ENCODE results near the gene LRRC7. TPM values are rescaled to one million over a fixed set of nuclear protein-coding genes. Genes with fewer than 3 reads are reported as not detected.

The LRRC7 gene
- total and polyA plus RNA-seq, 8 donors: 0.12 to 2.2 (median 0.90) TPM

DNA sequence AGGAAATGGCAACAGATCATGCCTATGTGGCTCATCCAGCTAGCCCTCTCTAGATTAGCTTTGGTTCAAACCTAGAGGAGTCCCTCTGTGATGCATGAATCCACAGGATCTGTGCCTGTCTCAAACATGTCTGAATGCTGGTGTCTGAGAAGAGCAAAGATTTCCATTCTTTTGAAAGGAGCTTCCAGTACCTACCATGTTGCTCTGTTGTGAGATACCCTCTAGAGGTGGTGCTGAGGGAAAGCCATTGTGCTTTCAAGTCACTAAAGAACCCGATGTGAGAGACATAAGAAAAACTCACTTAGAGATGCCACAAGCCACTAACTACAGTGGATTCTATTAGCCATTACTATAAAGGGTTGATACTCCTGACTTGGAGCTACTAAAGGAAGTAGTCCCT is 534.1 kb downstream of the LRRC7 start:
- Histone ChIP-seq H3K9me3 (no peaks in the 10 kb centered on the region), H3K27me3 (no peaks in the 10 kb centered on the region), H3K27ac (no peak overlapping the region), H3K4me3 (no peak overlapping the region), H3K36me3 (no peaks in the 10 kb centered on the region), H3K4me1 (no peaks in the 10 kb centered on the region)
- DNase-seq (no peak), ATAC-seq (no peak), FAIRE-seq (no peak)
- intact Hi-C loops (cut with DNase I): no loop called here
- 54 to 86% methylated on average over 1 of the region's 1 CpG for WGBS, 2 donors
- TF ChIP-seq, protein P1, sequence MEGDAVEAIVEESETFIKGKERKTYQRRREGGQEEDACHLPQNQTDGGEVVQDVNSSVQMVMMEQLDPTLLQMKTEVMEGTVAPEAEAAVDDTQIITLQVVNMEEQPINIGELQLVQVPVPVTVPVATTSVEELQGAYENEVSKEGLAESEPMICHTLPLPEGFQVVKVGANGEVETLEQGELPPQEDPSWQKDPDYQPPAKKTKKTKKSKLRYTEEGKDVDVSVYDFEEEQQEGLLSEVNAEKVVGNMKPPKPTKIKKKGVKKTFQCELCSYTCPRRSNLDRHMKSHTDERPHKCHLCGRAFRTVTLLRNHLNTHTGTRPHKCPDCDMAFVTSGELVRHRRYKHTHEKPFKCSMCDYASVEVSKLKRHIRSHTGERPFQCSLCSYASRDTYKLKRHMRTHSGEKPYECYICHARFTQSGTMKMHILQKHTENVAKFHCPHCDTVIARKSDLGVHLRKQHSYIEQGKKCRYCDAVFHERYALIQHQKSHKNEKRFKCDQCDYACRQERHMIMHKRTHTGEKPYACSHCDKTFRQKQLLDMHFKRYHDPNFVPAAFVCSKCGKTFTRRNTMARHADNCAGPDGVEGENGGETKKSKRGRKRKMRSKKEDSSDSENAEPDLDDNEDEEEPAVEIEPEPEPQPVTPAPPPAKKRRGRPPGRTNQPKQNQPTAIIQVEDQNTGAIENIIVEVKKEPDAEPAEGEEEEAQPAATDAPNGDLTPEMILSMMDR (IDR thresholded peaks at IDR 0.05): no peak

DNA sequence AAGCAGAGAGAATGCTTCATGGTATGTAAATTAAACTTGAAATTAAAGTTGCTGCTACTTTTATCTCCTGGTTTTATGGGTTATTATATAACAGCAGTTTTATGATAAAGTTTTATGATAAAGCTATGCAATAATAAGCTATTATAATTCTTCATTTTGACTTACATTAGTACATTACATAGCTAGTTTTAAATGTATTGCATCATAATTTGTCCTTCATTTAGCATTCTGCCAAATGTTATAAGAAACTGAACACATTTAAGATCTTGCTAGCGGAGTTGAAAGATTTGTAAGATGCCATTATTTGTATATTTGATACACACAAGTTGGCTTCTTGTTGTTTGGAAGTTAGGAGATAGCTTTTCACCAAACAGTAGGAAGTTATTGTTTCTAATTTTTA is 536.0 kb downstream of the LRRC7 start:
- no peak for DNase-seq
- no peak for ATAC-seq
- intact Hi-C loops (cut with DNase I): no loop called here
- Histone ChIP-seq H3K4me3 (no peak overlapping the region), H3K4me1 (no peaks in the 10 kb centered on the region), H3K36me3 (no peaks in the 10 kb centered on the region), H3K27ac (no peak overlapping the region), H3K27me3 (no peaks in the 10 kb centered on the region), H3K9me3 (no peaks in the 10 kb centered on the region)
- TF ChIP-seq, protein P1 (IDR thresholded peaks at IDR 0.05): no peak
- FAIRE-seq: no peak
- WGBS, 2 donors: 84 to 89% methylated on average over 1 of the region's 1 CpG

DNA sequence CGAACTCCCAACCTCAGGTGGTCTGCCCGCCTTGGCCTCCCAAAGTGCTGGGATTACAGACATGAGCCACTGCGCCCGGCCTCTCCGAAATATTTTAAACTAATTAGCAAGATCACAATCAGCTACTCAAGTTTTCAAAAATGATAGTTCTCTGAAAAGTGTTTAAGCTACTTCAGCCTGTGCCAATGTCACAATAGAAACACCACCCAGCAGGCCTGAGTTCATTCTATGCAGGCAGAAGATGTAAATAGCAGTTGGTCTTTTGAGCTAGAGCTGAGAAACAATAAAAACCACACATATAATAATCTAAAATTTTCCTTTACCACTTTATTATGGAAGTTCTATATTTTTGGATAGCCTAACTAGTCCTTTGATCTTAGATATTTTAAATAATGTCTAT is 541.5 kb downstream of the LRRC7 start:
- intact Hi-C loops (cut with DNase I): no loop called here
- WGBS, 2 donors: 89 to 92% methylated on average over 5 of the region's 5 CpGs
- TF ChIP-seq, protein P1 (IDR thresholded peaks at IDR 0.05): no peak

DNA sequence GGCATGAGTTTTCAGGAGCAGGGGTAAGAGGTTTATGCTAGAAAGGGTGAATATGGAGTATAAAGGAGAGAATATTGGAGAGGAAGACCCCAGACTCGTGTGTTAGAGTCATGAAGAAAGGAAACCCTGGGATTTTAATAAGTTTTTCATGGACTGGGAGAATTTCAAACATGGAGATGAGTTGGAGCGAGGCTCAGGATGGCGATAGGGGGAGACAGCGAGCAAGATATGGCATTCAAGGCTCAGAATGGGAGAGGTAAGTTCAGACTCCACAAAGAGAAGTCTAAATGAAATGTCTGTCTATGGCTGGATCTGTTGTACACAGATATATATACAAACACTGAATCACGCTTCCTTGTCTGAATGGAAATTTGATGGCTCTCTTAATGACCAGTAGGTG is 545.1 kb downstream of the LRRC7 start:
- no peak for ATAC-seq
- Histone ChIP-seq H3K27ac (no peak overlapping the region), H3K36me3 (no peaks in the 10 kb centered on the region), H3K27me3 (no peaks in the 10 kb centered on the region), H3K9me3 (no peaks in the 10 kb centered on the region), H3K4me3 (no peak overlapping the region), H3K4me1 (no peaks in the 10 kb centered on the region)
- 67 to 77% methylated on average over 5 of the region's 5 CpGs for WGBS, 2 donors
- TF ChIP-seq, protein P1 (IDR thresholded peaks at IDR 0.05): no peak
- no peak for FAIRE-seq
- intact Hi-C loops (cut with DNase I): no loop called here
- DNase-seq: no peak

More for the DNA sequence above, 541.5 kb downstream of the LRRC7 start:
- Histone ChIP-seq H3K4me3 (no peak overlapping the region), H3K4me1 (no peaks in the 10 kb centered on the region), H3K36me3 (no peaks in the 10 kb centered on the region), H3K9me3 (no peaks in the 10 kb centered on the region), H3K27ac (no peak overlapping the region), H3K27me3 (no peaks in the 10 kb centered on the region)
- no peak for ATAC-seq
- DNase-seq: no peak
- no peak for FAIRE-seq

DNA sequence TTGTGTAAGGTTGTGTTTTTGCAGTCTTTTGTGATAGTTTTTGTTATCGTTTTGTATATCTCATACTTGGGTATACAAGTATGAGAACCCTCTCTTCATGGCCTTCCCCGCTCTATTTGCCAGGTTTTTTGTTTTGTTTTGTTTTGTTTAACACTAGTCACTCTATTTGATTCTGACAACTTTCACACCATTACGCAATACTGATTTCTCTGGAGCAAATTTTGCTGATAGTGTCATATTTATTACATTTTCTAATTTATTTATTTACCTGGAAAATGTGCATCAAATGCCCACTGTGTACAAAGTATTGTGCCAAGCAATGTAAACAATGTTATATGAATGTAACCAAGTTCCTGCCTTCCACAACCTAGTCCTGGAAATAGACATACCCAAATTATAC is 547.6 kb downstream of the LRRC7 start:
- TF ChIP-seq, protein P1 (IDR thresholded peaks at IDR 0.05): no peak
- ATAC-seq (no peak), FAIRE-seq (no peak), DNase-seq (no peak)
- no peaks in the 10 kb centered on the region for H3K9me3 ChIP-seq
- no peaks in the 10 kb centered on the region for H3K27me3 ChIP-seq
- intact Hi-C loops (cut with DNase I): no loop called here
- H3K4me3 ChIP-seq: no peak overlapping the region
- no peaks in the 10 kb centered on the region for H3K4me1 ChIP-seq
- 73 to 86% methylated on average over 3 of the region's 3 CpGs for WGBS, 2 donors
- no peak overlapping the region for H3K27ac ChIP-seq
- H3K36me3 ChIP-seq: no peaks in the 10 kb centered on the region

Data from pancreas (tissue), 10 donors.